Right atrium auricular region (tissue), 2 donors: Measurements from ENCODE around the gene HS3ST3A1. TPM values are rescaled to one million over a fixed set of nuclear protein-coding genes. Genes with fewer than 3 reads are reported as not detected.

Experiments
- DNase-seq: peaks from one replicate; pipeline ENCODE4 v3.0.0-alpha.2; 2019; ENCODE audit warnings: low spot score
- H3K27ac ChIP-seq, 2 donors: fragments of 200-600 bp; sonication (generic); 1 replicate in 1 of 2; 2 replicates in 1 of 2; pipeline ENCODE4 v1.5.1; 2016 to 2019
- H3K27me3 ChIP-seq, 2 donors: fragments of 200-600 bp; sonication (generic); one replicate each; pipeline versions ENCODE4 v1.5.1 to v1.6.0; 2017 to 2019
- H3K36me3 ChIP-seq: fragments of 200-600 bp; sonication (generic); one replicate; pipeline ENCODE4 v1.5.1; 2016
- H3K4me1 ChIP-seq, 2 donors: fragments of 200-600 bp; sonication (generic); one replicate each; pipeline versions ENCODE4 v1.5.1 to v1.6.0; 2017 to 2019
- H3K4me3 ChIP-seq, 2 donors: fragments of 200-600 bp; sonication (generic); 1 replicate in 1 of 2; 2 replicates in 1 of 2; pipeline ENCODE4 v1.5.1; 2017 to 2019; ENCODE audit warnings: mild to moderate bottlenecking in 1 of 2, moderate library complexity in 1 of 2
- H3K9me3 ChIP-seq, 2 donors: fragments of 200-600 bp; sonication (generic); one replicate each; pipeline ENCODE4 v1.5.1; 2019
- CTCF ChIP-seq, 2 donors: fragments of 200-600 bp; sonication (generic); IDR thresholded peaks; one replicate each; pipeline ENCODE4 v1.5.1; 2019; ENCODE audit warnings: antibody characterized with exemption in 2 of 2
- total RNA-seq, 2 donors: library from RNA; depleted of rRNA; stranded (reverse); fragments of >200 nt; gene quantifications; one replicate each; pipeline ENCODE4 v1.1.0, GENCODE V29; 2016

The HS3ST3A1 gene
- total RNA-seq, 2 donors from 2014 or later, result 5.6 TPM; not detected in 1

GRCh38 chr17:13587487-13588338, 14.0 kb downstream of the HS3ST3A1 start:
- Histone ChIP-seq H3K4me1 (no peaks in the 10 kb centered on the region), H3K9me3 (no peaks in the 10 kb centered on the region), H3K27ac (no peak overlapping the region), H3K36me3 (no peaks in the 10 kb centered on the region), H3K27me3 (no peaks in the 10 kb centered on the region), H3K4me3 (no peak overlapping the region)
- no peak for TF ChIP-seq CTCF (IDR thresholded peaks at IDR 0.05)
- DNase-seq, result no peak

- no peaks in the 10 kb centered on the region for H3K27me3 ChIP-seq
- no peaks in the 10 kb centered on the region for H3K36me3 ChIP-seq
- no peak for DNase-seq
- no peak for TF ChIP-seq CTCF (IDR thresholded peaks at IDR 0.05)
- H3K9me3 ChIP-seq, result no peaks in the 10 kb centered on the region
- H3K4me1 ChIP-seq, result no peaks in the 10 kb centered on the region
- no peak overlapping the region for H3K4me3 ChIP-seq
- no peak overlapping the region for H3K27ac ChIP-seq
Measured at GRCh38 chr17:13584701-13585080, 17.0 kb downstream of the HS3ST3A1 start.

- H3K4me3 ChIP-seq, result no peak overlapping the region
- H3K36me3 ChIP-seq, result no peaks in the 10 kb centered on the region
- no peaks in the 10 kb centered on the region for H3K4me1 ChIP-seq
- no peak overlapping the region for H3K27ac ChIP-seq
- no peaks in the 10 kb centered on the region for H3K27me3 ChIP-seq
- DNase-seq, result no peak
- no peaks in the 10 kb centered on the region for H3K9me3 ChIP-seq
- TF ChIP-seq CTCF (IDR thresholded peaks at IDR 0.05), result no peak
Measured at GRCh38 chr17:13583996-13584700, 17.6 kb downstream of the HS3ST3A1 start.

- Histone ChIP-seq H3K4me1 (no peaks in the 10 kb centered on the region), H3K9me3 (no peaks in the 10 kb centered on the region), H3K4me3 (no peak overlapping the region), H3K27ac (no peak overlapping the region), H3K36me3 (no peaks in the 10 kb centered on the region), H3K27me3 (no peaks in the 10 kb centered on the region)
- no peak for TF ChIP-seq CTCF (IDR thresholded peaks at IDR 0.05)
- DNase-seq, result no peak
Measured at GRCh38 chr17:13582776-13583547, 18.8 kb downstream of the HS3ST3A1 start.

- no peak for DNase-seq
- TF ChIP-seq CTCF (IDR thresholded peaks at IDR 0.05), result no peak
- H3K27ac ChIP-seq, result no peak overlapping the region
Measured at GRCh38 chr17:13581925-13582324, 19.8 kb downstream of the HS3ST3A1 start.

More at GRCh38 chr17:13581925-13582324, 19.8 kb downstream of the HS3ST3A1 start:
- H3K27me3 ChIP-seq, result no peaks in the 10 kb centered on the region
- H3K9me3 ChIP-seq, result no peaks in the 10 kb centered on the region
- no peaks in the 10 kb centered on the region for H3K36me3 ChIP-seq
- no peak overlapping the region for H3K4me3 ChIP-seq
- no peaks in the 10 kb centered on the region for H3K4me1 ChIP-seq
